ENCODE results near the gene PTPRR. TPM values are rescaled to one million over a fixed set of nuclear protein-coding genes. Genes with fewer than 3 reads are reported as not detected.

Gene PTPRR, protein sequence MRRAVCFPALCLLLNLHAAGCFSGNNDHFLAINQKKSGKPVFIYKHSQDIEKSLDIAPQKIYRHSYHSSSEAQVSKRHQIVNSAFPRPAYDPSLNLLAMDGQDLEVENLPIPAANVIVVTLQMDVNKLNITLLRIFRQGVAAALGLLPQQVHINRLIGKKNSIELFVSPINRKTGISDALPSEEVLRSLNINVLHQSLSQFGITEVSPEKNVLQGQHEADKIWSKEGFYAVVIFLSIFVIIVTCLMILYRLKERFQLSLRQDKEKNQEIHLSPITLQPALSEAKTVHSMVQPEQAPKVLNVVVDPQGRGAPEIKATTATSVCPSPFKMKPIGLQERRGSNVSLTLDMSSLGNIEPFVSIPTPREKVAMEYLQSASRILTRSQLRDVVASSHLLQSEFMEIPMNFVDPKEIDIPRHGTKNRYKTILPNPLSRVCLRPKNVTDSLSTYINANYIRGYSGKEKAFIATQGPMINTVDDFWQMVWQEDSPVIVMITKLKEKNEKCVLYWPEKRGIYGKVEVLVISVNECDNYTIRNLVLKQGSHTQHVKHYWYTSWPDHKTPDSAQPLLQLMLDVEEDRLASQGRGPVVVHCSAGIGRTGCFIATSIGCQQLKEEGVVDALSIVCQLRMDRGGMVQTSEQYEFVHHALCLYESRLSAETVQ
- total RNA-seq, result 1.00 and 2.2 TPM in 2 replicates

DNA sequence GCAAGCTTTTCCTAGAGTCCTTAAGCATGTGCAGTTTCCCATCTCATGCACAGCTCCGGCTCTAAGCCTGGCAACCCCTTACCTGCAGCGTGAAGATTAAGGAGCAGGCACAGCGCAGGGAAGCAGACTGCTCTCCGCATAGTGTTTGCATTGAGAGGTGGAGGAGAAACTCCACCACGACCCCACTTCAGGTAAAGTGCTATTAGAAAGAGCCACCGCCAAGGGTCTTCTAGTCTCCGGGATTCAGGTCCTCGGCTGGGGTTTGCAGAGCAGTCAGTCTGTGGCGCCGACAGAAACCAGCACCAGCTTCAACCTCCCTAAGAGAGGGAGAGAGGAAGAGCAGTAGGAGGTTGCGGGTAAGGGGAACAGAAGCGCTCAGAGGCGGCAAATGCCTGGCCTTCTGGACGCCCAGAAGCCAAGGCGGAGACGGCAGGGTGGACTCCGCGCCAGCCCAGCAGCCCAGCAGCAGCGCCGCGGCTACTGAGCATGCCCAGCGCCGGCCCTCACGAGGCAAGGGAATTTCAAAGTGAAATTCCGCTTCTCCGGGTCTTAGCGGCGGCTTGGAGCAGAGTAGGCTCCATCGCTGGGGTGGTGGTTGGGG lies at the start of gene PTPRR:
Gene PTPRR (minus strand): TSS at position 488 of the 601 bp plus-strand sequence. CDS start 348 bp downstream, at position 140.

DNA sequence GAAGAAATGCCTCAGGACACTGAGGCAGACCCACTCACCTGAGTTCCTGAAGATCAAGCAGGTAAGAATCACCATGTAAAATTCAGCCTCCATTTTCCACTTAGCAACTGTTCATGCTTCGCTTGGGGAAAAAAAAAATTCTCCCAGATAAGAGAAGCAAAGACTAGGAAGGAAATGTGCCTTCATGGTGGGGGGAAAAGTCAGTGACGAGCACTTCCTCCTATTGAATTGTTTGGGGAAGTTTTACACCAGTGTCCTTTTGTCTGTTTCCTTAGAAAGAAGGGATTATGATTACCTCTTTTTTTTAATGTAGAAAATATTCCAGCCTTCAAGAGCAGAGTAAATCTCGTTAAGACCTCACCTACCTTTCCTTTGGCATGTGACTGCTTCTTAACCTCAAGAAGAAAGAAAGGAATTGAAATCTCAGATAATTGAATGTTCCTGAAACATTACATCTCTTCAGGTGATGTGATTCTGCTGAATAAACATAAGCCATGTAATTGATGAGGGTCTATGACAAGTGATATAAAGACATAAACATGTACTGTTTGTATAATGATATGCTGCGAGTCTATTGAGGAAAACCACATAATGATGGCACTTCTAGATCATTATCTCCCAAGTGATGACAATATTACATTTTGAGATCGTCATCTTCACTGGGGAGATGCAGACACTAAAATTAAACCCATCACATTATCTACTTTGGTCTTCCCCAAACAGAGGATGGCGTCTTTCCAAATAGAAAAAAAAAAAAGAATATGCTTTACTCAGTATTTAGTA lies 283.0 kb downstream of the PTPRR start, which contains the start of gene PTPRB:
Gene PTPRB (minus strand): TSS at position 127 of the 783 bp plus-strand sequence. CDS start 34 bp downstream, at position 93.

Other genes starting within 250 kb of the PTPRR start
- 0.25 TPM in 1 of 2 replicates, not detected in the other for gene TSPAN8, start 237.3 kb upstream of the PTPRR start, total RNA-seq